GM23338 (cell line): ENCODE measurements around the gene APEX1. TPM values are rescaled to one million over a fixed set of nuclear protein-coding genes. Genes with fewer than 3 reads are reported as not detected.

Experiments used
- ATAC-seq: fragments of 200-7000 bp; cut with Tn5 transposase; 3 replicates; pipeline ENCODE4 v1.9.1; 2020
- DNase-seq: peaks from one replicate; pipeline ENCODE4 v3.0.0-alpha.2; 2015; ENCODE audit warnings: low spot score
- H2AFZ ChIP-seq: fragments of 200-600 bp; sonication (generic); 2 replicates; pipeline ENCODE4 v1.8.0; 2016; ENCODE audit warnings: antibody characterized with exemption, mild to moderate bottlenecking, moderate library complexity
- H3F3A ChIP-seq: fragments of 200-600 bp; sonication (generic); replicated peaks from 2 replicates; pipeline ENCODE4 v1.8.0; 2017; ENCODE audit warnings: antibody characterized with exemption, mixed run types, low read depth
- H3K27ac ChIP-seq: fragments of 200-600 bp; sonication (generic); 2 replicates; pipeline ENCODE4 v1.6.1; 2016; ENCODE audit warnings: low read depth
- H3K27me3 ChIP-seq: fragments of 200-600 bp; sonication (generic); 2 replicates; pipeline ENCODE4 v1.8.0; 2016; ENCODE audit warnings: mild to moderate bottlenecking, mixed run types, moderate library complexity; ENCODE audit not compliant: insufficient read depth
- H3K36me3 ChIP-seq: fragments of 200-600 bp; sonication (generic); 2 replicates; pipeline ENCODE4 v1.8.0; 2016; ENCODE audit warnings: mild to moderate bottlenecking; ENCODE audit not compliant: insufficient read depth
- H3K4me1 ChIP-seq: fragments of 200-600 bp; sonication (generic); 2 replicates; pipeline ENCODE4 v1.8.0; 2016; ENCODE audit warnings: mild to moderate bottlenecking, moderate library complexity; ENCODE audit not compliant: insufficient read depth
- H3K4me2 ChIP-seq: fragments of 200-600 bp; sonication (generic); 2 replicates; pipeline ENCODE4 v1.7.1; 2017; ENCODE audit warnings: mixed run types
- H3K4me3 ChIP-seq: fragments of 200-600 bp; sonication (generic); 2 replicates; pipeline ENCODE4 v1.6.1; 2016; ENCODE audit warnings: mixed run types
- H3K79me2 ChIP-seq: fragments of 200-600 bp; sonication (generic); replicated peaks from 2 replicates; pipeline ENCODE4 v1.8.0; 2017; ENCODE audit warnings: mild to moderate bottlenecking; ENCODE audit not compliant: insufficient read depth
- H3K9me2 ChIP-seq: fragments of 200-600 bp; sonication (generic); 2 replicates; pipeline ENCODE4 v1.8.0; 2017; ENCODE audit not compliant: insufficient read depth
- H4K20me1 ChIP-seq: fragments of 200-600 bp; sonication (generic); replicated peaks from 2 replicates; pipeline ENCODE4 v1.8.0; 2017; ENCODE audit warnings: mild to moderate bottlenecking; ENCODE audit not compliant: insufficient read depth
- H3K27ac Mint-ChIP-seq: 2 replicates; pipeline ENCODE4 v1.8.0; 2020; ENCODE audit warnings: inconsistent platforms, mild to moderate bottlenecking, moderate library complexity, mixed read lengths
- H3K27me3 Mint-ChIP-seq: 3 replicates; pipeline ENCODE4 v1.8.0; 2022; ENCODE audit warnings: low read depth, mild to moderate bottlenecking, moderate library complexity, mixed read lengths, inconsistent platforms; ENCODE audit not compliant: insufficient read depth, poor library complexity
- H3K36me3 Mint-ChIP-seq: 3 replicates; pipeline ENCODE4 v1.8.0; 2021; ENCODE audit warnings: low read depth, mild to moderate bottlenecking, inconsistent platforms, moderate library complexity, mixed read lengths
- H3K4me1 Mint-ChIP-seq: 3 replicates; pipeline ENCODE4 v1.8.0; 2020; ENCODE audit warnings: mild to moderate bottlenecking, inconsistent platforms, mixed read lengths
- H3K4me3 Mint-ChIP-seq: 3 replicates; pipeline ENCODE4 v1.8.0; 2021; ENCODE audit warnings: moderate library complexity, mild to moderate bottlenecking, inconsistent platforms, mixed read lengths
- H3K9me3 Mint-ChIP-seq: 3 replicates; pipeline ENCODE4 v1.8.0; 2020; ENCODE audit warnings: moderate library complexity, mild to moderate bottlenecking, inconsistent platforms, mixed read lengths
- EZH2 ChIP-seq: fragments of 200-600 bp; sonication (generic); IDR thresholded peaks from one replicate; pipeline ENCODE4 v1.8.0; 2017; ENCODE audit warnings: antibody characterized with exemption, mild to moderate bottlenecking, low read depth; ENCODE audit not compliant: unreplicated experiment
- EZH2phosphoT487 ChIP-seq: fragments of 200-600 bp; sonication (generic); IDR thresholded peaks from one replicate; pipeline ENCODE4 v1.8.1; 2018; ENCODE audit warnings: antibody characterized with exemption; ENCODE audit not compliant: unreplicated experiment
- polyA plus RNA-seq: library from polyadenylated mRNA; unstranded; fragments of >200 nt; fragmentation: Nextera tagmentation; extraction: Ambion mirVana; gene quantifications from 2 replicates; pipeline ENCODE4 v1.2.1, GENCODE V29; 2016
- total RNA-seq: library from RNA; depleted of rRNA; stranded (reverse); fragments of >200 nt; shearing (Covaris generic); gene quantifications from 2 replicates; pipeline ENCODE4 v1.2.3, GENCODE V29; 2014
- TF ChIP-seq, protein P1 (sequence below): fragments of 250-450 bp; sonication (Bioruptor Pico); IDR thresholded peaks from 2 replicates; pipeline ENCODE4 v1.5.0; 2020; ENCODE audit warnings: mild to moderate bottlenecking, moderate library complexity

The APEX1 gene
- total and polyA plus RNA-seq, 2 experiments from 2014 or later, result 247 to 279 TPM

DNA sequence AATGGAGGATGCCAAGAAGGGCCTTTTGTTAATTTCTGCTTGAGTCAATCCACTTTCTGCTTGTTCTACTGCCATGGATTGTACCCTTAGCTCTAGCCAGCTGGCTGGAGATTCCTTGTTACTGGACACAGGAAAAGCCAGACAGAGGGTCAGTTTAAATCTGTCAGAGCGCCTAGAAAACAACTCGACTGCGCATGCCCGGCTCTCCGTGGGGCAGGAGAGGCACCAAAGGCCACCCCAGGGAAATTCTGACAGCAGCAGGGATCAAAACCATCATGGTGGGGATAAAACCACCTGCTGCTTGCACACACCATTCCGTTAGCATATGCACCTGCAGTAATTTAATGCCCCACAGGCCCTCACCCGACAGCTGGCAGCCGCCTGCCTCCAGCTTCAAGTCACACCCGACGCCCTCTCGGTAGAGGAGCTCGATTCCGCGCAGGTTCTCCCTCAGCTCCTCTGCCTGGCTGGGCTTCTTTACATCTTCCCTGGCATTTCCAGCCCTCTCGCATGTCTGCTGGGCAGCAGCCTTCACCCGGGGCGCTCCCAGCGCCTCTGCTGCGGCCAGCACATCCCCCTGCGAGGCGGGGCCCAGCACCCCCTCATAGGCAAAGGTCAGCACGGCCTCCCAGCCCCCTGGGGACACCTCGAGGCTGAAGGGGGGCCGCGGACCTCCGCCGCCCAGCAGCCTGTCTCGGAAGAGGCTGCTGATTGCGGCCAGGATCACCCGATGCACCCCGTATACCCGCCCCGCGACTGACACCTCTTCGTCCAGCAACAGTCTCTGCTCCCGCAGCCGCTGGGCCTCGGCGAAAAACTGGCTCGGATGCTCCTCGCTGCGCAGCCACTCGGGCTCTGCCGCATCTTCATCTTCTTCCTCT lies 20.1 kb upstream of the APEX1 start:
- Histone ChIP-seq H3K36me3 (no peaks in the 10 kb centered on the region), H4K20me1 (no peaks in the 10 kb centered on the region), H3K27ac (no peak overlapping the region), H3K79me2 (no peaks in the 10 kb centered on the region), H3F3A (0 out of 2 replicates have a peak, but pooled peaks cover 3% of the 10 kb centered on the region), H3K4me1 (peaks cover 2% of the 10 kb centered on the region; the same call in 1 of the 2 replicates), H3K4me3 (peak overlapping the region; percentile 70), H3K4me2 (peak overlapping the region; percentile 95), H2AFZ (peak overlapping the region; percentile 100), H3K27me3 (peaks cover 32% of the 10 kb centered on the region), H3K9me2 (no peaks in the 10 kb centered on the region)
- Mint-ChIP-seq H3K4me3 (peak overlapping the region; percentile 81), H3K9me3 (no peaks in the 10 kb centered on the region; the same call in 2 of the 3 replicates), H3K27ac (no peak overlapping the region), H3K36me3 (no peaks in the 10 kb centered on the region; the same call in 2 of the 3 replicates), H3K27me3 (peaks cover 24% of the 10 kb centered on the region), H3K4me1 (peaks cover 17% of the 10 kb centered on the region)
- TF ChIP-seq EZH2 (peak; percentile 59), EZH2phosphoT487 (no peak)
- TF ChIP-seq, protein P1, sequence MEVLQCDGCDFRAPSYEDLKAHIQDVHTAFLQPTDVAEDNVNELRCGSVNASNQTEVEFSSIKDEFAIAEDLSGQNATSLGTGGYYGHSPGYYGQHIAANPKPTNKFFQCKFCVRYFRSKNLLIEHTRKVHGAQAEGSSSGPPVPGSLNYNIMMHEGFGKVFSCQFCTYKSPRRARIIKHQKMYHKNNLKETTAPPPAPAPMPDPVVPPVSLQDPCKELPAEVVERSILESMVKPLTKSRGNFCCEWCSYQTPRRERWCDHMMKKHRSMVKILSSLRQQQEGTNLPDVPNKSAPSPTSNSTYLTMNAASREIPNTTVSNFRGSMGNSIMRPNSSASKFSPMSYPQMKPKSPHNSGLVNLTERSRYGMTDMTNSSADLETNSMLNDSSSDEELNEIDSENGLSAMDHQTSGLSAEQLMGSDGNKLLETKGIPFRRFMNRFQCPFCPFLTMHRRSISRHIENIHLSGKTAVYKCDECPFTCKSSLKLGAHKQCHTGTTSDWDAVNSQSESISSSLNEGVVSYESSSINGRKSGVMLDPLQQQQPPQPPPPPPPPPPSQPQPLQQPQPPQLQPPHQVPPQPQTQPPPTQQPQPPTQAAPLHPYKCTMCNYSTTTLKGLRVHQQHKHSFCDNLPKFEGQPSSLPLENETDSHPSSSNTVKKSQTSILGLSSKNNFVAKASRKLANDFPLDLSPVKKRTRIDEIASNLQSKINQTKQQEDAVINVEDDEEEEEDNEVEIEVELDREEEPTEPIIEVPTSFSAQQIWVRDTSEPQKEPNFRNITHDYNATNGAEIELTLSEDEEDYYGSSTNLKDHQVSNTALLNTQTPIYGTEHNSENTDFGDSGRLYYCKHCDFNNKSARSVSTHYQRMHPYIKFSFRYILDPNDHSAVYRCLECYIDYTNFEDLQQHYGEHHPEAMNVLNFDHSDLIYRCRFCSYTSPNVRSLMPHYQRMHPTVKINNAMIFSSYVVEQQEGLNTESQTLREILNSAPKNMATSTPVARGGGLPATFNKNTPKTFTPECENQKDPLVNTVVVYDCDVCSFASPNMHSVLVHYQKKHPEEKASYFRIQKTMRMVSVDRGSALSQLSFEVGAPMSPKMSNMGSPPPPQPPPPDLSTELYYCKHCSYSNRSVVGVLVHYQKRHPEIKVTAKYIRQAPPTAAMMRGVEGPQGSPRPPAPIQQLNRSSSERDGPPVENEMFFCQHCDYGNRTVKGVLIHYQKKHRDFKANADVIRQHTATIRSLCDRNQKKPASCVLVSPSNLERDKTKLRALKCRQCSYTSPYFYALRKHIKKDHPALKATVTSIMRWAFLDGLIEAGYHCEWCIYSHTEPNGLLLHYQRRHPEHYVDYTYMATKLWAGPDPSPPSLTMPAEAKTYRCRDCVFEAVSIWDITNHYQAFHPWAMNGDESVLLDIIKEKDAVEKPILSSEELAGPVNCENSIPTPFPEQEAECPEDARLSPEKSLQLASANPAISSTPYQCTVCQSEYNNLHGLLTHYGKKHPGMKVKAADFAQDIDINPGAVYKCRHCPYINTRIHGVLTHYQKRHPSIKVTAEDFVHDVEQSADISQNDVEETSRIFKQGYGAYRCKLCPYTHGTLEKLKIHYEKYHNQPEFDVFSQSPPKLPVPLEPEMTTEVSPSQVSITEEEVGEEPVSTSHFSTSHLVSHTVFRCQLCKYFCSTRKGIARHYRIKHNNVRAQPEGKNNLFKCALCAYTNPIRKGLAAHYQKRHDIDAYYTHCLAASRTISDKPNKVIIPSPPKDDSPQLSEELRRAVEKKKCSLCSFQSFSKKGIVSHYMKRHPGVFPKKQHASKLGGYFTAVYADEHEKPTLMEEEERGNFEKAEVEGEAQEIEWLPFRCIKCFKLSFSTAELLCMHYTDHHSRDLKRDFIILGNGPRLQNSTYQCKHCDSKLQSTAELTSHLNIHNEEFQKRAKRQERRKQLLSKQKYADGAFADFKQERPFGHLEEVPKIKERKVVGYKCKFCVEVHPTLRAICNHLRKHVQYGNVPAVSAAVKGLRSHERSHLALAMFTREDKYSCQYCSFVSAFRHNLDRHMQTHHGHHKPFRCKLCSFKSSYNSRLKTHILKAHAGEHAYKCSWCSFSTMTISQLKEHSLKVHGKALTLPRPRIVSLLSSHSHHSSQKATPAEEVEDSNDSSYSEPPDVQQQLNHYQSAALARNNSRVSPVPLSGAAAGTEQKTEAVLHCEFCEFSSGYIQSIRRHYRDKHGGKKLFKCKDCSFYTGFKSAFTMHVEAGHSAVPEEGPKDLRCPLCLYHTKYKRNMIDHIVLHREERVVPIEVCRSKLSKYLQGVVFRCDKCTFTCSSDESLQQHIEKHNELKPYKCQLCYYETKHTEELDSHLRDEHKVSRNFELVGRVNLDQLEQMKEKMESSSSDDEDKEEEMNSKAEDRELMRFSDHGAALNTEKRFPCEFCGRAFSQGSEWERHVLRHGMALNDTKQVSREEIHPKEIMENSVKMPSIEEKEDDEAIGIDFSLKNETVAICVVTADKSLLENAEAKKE (CRISPR knock-in tag), result no peak
- ATAC-seq (peak; percentile 79), DNase-seq (peak; percentile 71)
